BLaER1 treated with 17β-estradiol and CSF1 and Interleukin-3, amounts not matched to agents 10 nM and 100 nM (cell line): ENCODE data around the gene EGLN3.

Source experiments
- H3K27ac ChIP-seq, 11 experiments: shearing (Covaris generic); formaldehyde crosslinking; 2 replicates each; pipeline ENCODE4 v1.8.1; 2022
- H3K27me3 ChIP-seq, 11 experiments: shearing (Covaris generic); formaldehyde crosslinking; 2 replicates each; pipeline ENCODE4 v1.8.1; 2022
- H3K36me3 ChIP-seq, 11 experiments: shearing (Covaris generic); formaldehyde crosslinking; 2 replicates each; pipeline ENCODE4 v1.8.1; 2022
- H3K4me1 ChIP-seq, 10 experiments: shearing (Covaris generic); formaldehyde crosslinking; 2 replicates each; pipeline ENCODE4 v1.8.1; 2022
- H3K4me2 ChIP-seq, 11 experiments: shearing (Covaris generic); formaldehyde crosslinking; 2 replicates each; pipeline ENCODE4 v1.8.1; 2022
- H3K4me3 ChIP-seq, 10 experiments: shearing (Covaris generic); formaldehyde crosslinking; 2 replicates each; pipeline ENCODE4 v1.8.1; 2022
- H3K9ac ChIP-seq, 11 experiments: shearing (Covaris generic); formaldehyde crosslinking; 2 replicates each; pipeline ENCODE4 v1.8.1; 2022
- H3K9me3 ChIP-seq, 11 experiments: shearing (Covaris generic); formaldehyde crosslinking; replicated peaks in 1 of 11; 2 replicates each; pipeline ENCODE4 v1.8.1; 2022
- H4K20me1 ChIP-seq, 11 experiments: shearing (Covaris generic); formaldehyde crosslinking; 2 replicates each; pipeline ENCODE4 v1.8.1; 2022
- Cebpa-rat ChIP-seq, 11 experiments: shearing (Covaris generic); IDR thresholded peaks; 2 replicates each; pipeline ENCODE4 v1.8.1; 2022

Gene EGLN3

GRCh38 chr14:33954016-33954598, 3.2 kb upstream of the EGLN3 start:
- no peak for TF ChIP-seq Cebpa-rat (IDR thresholded peaks at IDR 0.05)
- Histone ChIP-seq H3K27me3 (no peaks in the 10 kb centered on the region), H4K20me1 (no peaks in the 10 kb centered on the region), H3K27ac (no peak overlapping the region), H3K9me3 (peaks cover 16 to 27% (median 23%) of the 10 kb centered on the region in 11 experiments), H3K9ac (no peak overlapping the region), H3K36me3 (no peaks in the 10 kb centered on the region), H3K4me2 (peak overlapping the region in 7 of 11 experiments; percentile 4 to 41 (median 15); a peak in 8 of 22 replicates), H3K4me1 (peaks cover 0 to 11% (median 7%) of the 10 kb centered on the region in 10 experiments; a peak in 10 of 20 replicates), H3K4me3 (no peak overlapping the region)

- Histone ChIP-seq H3K36me3 (no peaks in the 10 kb centered on the region), H3K27me3 (no peaks in the 10 kb centered on the region), H3K4me2 (no peak overlapping the region), H3K27ac (no peak overlapping the region), H3K9ac (no peak overlapping the region), H3K4me1 (peaks cover 0 to 11% (median 7%) of the 10 kb centered on the region in 10 experiments; a peak in 10 of 20 replicates), H3K9me3 (peaks cover 16 to 27% (median 23%) of the 10 kb centered on the region in 11 experiments), H3K4me3 (no peak overlapping the region), H4K20me1 (no peaks in the 10 kb centered on the region)
- no peak for TF ChIP-seq Cebpa-rat (IDR thresholded peaks at IDR 0.05)
Measured at GRCh38 chr14:33952541-33952940, 1.7 kb upstream of the EGLN3 start.

- Histone ChIP-seq H3K27me3 (no peaks in the 10 kb centered on the region), H3K4me2 (no peak overlapping the region), H3K36me3 (no peaks in the 10 kb centered on the region), H3K4me3 (no peak overlapping the region), H3K9me3 (peaks cover 16 to 27% (median 23%) of the 10 kb centered on the region in 11 experiments), H3K9ac (no peak overlapping the region), H3K4me1 (peaks cover 0 to 12% (median 9%) of the 10 kb centered on the region in 10 experiments; a peak in 11 of 20 replicates), H4K20me1 (no peaks in the 10 kb centered on the region), H3K27ac (no peak overlapping the region)
- TF ChIP-seq Cebpa-rat (IDR thresholded peaks at IDR 0.05) = no peak
Measured at GRCh38 chr14:33951183-33951840, 438 bp upstream of the EGLN3 start.

GRCh38 chr14:33949411-33949893, 1.4 kb downstream of the EGLN3 start:
- no peak overlapping the region for H3K9ac ChIP-seq
- no peak overlapping the region for H3K4me2 ChIP-seq
- no peaks in the 10 kb centered on the region for H3K27me3 ChIP-seq
- H3K27ac ChIP-seq = no peak overlapping the region
- peaks cover 16 to 25% (median 21%) of the 10 kb centered on the region in 11 experiments for H3K9me3 ChIP-seq
- H3K4me1 ChIP-seq = peaks cover 0 to 9% (median 5%) of the 10 kb centered on the region in 10 experiments; a peak in 9 of 20 replicates
- no peak for TF ChIP-seq Cebpa-rat (IDR thresholded peaks at IDR 0.05)
- no peaks in the 10 kb centered on the region for H4K20me1 ChIP-seq
- H3K36me3 ChIP-seq = no peaks in the 10 kb centered on the region
- H3K4me3 ChIP-seq = no peak overlapping the region

GRCh38 chr14:33948869-33949408, 1.9 kb downstream of the EGLN3 start:
- H3K27ac ChIP-seq = no peak overlapping the region
- TF ChIP-seq Cebpa-rat (IDR thresholded peaks at IDR 0.05) = no peak
- H3K9ac ChIP-seq = no peak overlapping the region
- no peaks in the 10 kb centered on the region for H3K27me3 ChIP-seq
- H4K20me1 ChIP-seq = no peaks in the 10 kb centered on the region
- no peak overlapping the region for H3K4me3 ChIP-seq
- H3K4me2 ChIP-seq = no peak overlapping the region
- H3K4me1 ChIP-seq = peaks cover 0 to 6% (median under 1%) of the 10 kb centered on the region in 10 experiments; a peak in 4 of 20 replicates
- peaks cover 16 to 25% (median 21%) of the 10 kb centered on the region in 11 experiments for H3K9me3 ChIP-seq
- no peaks in the 10 kb centered on the region for H3K36me3 ChIP-seq

- TF ChIP-seq Cebpa-rat (IDR thresholded peaks at IDR 0.05) = no peak
- Histone ChIP-seq H3K27ac (no peak overlapping the region), H4K20me1 (no peaks in the 10 kb centered on the region), H3K4me1 (peaks cover 0 to 6% (median 0%) of the 10 kb centered on the region in 10 experiments; a peak in 1 of 20 replicates), H3K27me3 (no peaks in the 10 kb centered on the region), H3K4me2 (no peak overlapping the region), H3K36me3 (no peaks in the 10 kb centered on the region), H3K4me3 (no peak overlapping the region), H3K9ac (no peak overlapping the region), H3K9me3 (peaks cover 16 to 25% (median 21%) of the 10 kb centered on the region in 11 experiments)
Measured at GRCh38 chr14:33948145-33948868, 2.6 kb downstream of the EGLN3 start.

- Histone ChIP-seq H3K4me3 (no peak overlapping the region), H3K27me3 (no peaks in the 10 kb centered on the region), H3K27ac (no peak overlapping the region), H3K36me3 (no peaks in the 10 kb centered on the region), H3K9me3 (peaks cover 16 to 25% (median 21%) of the 10 kb centered on the region in 11 experiments), H3K4me1 (peaks cover 0 to 6% (median 0%) of the 10 kb centered on the region in 10 experiments; a peak in 1 of 20 replicates), H3K4me2 (peak overlapping the region in 2 of 11 experiments; percentile 15 to 41; a peak in 3 of 22 replicates), H3K9ac (no peak overlapping the region), H4K20me1 (no peaks in the 10 kb centered on the region)
- no peak for TF ChIP-seq Cebpa-rat (IDR thresholded peaks at IDR 0.05)
Measured at GRCh38 chr14:33946679-33947476, 4.0 kb downstream of the EGLN3 start.
